ENCODE measurements around the gene CBARP.

- TF ChIP-seq CTCF (conservative IDR thresholded peaks at IDR 0.05; ENCODE audit: low read length), result no peak; the same call in 1 of the 2 replicates
- TF ChIP-seq EZH2phosphoT487 (IDR thresholded peaks at IDR 0.05; ENCODE audit: borderline replicate concordance, low read depth, low read length), result no peak
Observed at GRCh38 chr19:1222394-1222793, 15.4 kb downstream of the CBARP start.

All from OCI-LY7 (cell line).